ENCODE results near the gene SLFN14.
"Not testable (repeated sequence)": the region's sequence is repeated elsewhere in the genome, so short reads cannot be mapped to it uniquely, and the experiment has no call there.

SLFN14 gene

DNA sequence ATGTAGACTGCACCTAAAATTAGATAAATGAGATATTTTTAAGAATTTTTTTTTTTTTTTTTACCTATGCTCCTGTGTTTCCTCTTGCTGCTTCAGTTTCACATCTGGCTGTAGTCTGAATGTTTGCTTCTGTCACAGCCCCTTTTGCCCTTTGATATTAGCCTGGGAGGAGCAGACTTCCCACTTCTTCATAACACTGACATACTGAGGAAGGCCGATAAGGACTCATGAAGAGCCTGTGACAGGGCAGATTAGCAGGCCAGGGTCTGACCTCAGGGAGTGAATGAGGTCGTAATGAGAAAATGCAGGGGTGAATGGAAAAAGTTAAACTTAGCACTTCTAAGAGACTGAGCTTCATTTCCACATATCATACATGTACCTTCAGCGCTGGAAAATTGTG is at the start of gene SLFN14:
SLFN14 (minus strand) TSS at position 117 of the 400 bp plus-strand sequence. CDS start 2,757 bp downstream, outside the sequence.
- no peak for DNase-seq

DNA sequence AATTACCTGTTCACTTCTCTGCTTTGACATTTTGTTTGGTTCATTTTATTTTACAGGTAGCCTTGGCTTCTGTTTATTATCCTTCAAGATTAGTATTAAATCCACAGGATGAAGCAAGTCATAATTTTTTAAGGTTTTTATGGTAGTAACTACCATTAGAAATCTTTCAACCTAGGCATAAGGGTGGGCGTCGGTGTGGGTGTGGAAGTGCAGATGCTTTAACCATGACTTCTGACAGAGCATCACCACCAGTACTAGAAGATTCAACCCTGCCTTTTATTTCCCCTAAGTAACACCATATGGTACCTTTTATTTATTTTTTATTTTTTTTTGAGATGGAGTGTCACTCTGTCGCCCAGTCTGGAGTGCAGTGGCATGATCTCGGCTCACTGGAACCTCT is 49.2 kb upstream of the SLFN14 start:
- no peak for DNase-seq

DNA sequence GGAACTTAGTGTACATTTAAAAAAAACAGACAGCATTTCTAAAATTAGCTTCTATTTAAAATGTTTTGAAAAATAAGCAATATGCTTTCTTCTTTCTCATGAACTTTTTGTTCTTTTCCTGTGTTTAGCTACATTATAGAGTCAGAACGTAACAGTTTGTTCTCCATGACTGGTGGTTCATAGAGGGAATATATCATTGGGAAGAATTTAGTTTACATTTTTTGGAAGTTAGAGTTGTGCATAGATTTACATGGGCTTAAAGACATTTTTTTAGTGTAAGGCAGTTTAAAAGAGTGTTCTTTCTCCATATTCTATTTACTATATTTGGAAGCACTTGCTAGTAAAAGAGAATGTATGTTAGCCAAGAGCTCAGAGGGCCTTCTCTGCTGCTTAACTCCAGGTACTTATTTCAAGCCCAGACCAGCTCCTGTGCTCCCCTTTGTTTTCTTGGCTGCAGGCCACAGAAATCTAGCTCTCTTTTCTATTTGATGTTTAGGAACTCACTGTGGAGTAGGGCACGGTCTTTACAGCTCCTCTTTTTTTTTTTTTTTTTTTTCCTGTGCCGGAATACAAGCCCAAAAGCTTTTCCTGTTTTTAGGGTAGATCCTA is 46.7 kb upstream of the SLFN14 start:
- DNase-seq = no peak

DNA sequence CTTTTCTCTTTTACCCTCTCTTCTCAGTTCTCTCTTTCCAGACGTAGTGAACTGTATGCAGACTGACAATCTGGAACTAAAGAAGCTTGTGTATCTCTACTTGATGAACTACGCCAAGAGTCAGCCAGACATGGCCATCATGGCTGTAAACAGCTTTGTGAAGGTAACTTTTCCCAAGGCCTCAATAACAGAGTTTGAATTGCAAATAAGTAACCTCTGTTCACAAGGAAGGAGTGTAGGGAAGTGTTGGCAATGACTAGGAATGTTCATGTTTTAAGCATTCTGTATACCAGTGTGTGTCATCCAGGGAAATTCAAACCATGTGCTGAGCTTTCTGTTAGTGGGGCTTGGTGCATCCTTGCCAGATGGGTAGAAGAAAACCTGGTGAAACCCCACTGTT is 45.1 kb upstream of the SLFN14 start:
- DNase-seq = no peak

DNA sequence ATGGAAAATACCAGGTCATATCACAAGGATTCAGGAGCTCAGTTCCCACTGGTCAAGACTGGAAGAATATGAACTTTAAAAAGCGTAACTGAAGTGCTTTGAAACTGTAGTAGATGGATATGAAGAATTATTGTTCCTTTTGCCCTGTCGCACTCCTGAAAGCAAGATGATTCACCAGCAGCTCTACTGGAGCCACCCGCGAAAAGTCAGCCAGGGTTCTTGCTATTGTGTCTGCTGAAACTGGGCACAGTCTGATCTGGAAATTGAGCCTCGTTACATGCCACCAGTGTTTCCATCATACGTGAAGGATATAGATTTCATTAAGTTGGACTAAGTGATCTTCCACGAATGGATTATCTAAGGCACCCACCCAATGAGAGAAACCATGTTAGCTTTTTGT is 43.1 kb upstream of the SLFN14 start:
- DNase-seq = no peak

DNA sequence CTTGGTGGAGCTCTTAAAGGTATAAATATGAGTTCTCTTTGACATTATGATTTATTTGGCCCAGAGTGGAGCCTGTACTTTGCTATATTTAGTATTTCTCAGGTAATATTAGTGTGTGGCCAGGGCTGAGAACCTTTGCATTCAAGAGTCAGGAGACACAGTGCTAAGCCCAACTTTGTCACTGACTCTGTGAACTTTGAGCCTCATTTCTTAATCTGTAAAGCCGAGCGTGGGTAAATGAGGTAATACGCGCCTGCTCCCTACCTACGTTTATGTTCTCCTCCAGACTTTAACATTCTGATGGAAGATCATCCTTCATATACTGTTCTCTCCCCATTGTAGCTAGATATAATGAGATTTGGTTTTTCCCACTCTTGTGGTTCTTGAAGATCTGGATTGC is 37.0 kb upstream of the SLFN14 start:
- DNase-seq = no peak

DNA sequence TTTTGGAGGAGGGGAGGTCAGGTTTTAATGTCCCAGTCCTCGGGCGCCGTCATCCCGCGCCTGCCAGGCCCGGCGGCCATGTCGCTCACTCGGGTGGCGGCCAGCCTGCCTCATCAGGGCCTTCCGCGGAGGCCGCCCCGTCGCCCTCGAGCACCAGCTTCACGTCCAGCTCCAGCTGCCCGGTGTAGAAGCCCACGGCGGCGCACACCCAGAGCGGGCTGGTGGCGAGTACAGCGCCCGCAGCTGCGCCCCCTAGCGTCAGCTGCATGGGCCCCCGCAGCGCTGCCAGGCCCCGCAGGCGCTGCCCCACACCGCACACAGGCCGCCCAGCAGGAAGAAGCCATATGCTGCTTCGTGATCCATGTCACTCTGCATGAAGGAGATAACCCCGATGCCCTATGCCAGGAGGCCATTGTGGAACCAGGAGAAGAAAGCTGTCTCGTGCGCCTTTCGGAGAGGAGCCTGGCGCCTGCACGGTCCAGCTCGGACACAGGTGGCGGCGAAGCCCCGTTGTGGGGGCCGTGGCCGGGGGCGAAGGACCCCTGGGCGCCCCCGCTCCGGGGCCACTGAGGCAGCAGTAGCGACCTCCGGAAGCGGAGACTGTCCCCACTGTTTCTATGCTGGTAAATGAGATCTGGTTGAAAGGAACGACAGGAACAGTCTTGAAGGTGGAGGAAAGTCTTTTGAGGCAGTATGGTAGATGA is 36.1 kb upstream of the SLFN14 start:
- no peak for DNase-seq

DNA sequence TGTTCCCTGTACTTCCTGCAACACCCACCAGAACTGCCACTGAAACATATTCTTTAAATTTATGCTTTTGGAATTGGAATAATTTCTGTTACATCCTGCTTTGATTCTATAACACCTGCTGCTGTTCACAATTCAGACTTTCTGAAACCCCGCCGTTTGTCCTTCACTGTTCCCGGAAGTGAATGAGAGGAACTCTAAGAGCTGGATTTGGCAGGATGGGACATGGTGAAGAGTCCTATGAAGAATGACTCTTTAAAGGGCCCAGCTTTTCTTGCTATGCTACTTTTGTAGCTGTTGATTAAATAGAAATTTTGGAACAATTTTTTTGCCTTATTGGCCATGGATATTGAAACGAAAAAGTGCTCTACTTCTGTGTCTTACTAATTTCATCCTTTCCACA is 35.5 kb upstream of the SLFN14 start:
- DNase-seq = no peak

DNA sequence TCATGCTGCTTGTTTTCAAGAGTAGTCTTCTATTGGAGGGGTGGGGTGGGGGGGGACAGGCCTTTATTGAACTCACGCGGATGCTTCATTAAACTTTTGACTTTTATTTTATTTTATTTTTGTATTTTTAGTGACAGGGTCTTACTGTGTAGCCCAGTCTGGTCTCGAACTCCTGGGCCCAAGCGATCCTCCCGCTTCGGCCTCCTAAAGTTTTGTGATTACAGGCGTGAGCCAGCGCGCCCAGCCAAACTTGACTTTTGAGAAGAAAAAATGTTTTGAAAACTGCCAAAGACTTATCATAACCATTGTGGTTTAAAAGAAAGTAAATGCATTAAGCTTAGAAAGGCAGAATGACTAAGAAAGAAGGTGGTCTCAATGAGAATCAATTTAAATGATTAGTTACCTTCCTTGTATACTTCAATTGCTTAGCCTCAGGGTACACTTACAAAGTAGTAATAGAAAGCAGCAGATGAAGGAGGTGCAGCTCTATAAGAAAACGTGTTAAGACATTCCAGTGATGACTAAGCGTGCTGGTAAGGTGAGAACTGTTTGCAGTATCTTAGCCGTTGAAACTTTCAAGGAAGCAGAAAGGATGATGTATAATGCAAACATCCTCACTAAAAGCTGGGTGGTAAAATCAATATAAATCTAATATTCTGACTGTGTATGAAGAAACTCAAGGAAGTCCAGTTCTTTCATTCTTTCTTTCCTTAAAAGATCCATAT is 27.7 kb upstream of the SLFN14 start:
- DNase-seq = peak; percentile 14

DNA sequence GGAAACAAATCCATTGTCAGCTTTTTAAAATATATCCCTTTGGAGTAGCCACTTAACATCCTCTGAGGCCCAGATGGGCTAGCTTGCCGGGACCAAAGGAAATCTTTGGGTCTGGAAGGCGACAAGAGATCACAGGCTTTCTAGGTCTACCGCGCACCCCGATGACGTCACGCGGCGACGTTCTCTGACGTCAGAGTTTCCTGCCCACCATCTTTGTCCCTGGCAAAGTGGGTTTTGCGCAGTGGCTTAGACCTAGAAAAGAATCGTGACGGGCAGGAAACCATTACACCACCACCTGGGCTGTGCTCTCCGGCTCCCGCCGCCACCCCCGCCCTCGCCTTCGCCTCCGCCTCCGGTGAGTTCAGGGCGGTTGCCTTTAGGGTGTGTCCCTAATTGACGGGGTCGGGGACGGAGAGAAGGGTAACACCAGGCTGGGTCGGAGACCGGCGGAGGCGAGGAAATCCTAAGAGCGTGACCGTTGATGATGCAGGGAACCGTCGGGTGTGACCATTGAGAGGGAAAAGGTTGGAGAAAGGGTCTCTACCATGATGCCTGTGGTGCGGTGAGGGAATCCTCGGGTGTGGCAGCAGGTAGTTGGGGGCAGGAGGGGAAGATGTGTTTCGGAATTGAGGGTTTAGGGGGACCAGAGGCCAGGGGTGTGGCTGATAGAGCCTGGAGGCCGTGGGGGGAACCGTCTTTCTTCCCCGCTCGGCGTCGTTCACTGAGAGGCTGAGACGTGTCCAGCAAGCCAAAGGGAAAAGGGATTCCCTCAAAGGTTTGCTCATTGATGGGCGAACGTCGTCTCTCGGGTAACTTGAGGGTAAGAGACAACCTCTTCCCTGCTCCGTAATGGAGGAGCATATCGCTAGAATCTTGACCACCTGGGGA is 26.7 kb upstream of the SLFN14 start, which contains the start of gene AP2B1:
AP2B1 (plus strand) TSS at position 249 of the 888 bp plus-strand sequence. CDS start 6,709 bp downstream, outside the sequence.
- DNase-seq = peak; percentile 96

DNA sequence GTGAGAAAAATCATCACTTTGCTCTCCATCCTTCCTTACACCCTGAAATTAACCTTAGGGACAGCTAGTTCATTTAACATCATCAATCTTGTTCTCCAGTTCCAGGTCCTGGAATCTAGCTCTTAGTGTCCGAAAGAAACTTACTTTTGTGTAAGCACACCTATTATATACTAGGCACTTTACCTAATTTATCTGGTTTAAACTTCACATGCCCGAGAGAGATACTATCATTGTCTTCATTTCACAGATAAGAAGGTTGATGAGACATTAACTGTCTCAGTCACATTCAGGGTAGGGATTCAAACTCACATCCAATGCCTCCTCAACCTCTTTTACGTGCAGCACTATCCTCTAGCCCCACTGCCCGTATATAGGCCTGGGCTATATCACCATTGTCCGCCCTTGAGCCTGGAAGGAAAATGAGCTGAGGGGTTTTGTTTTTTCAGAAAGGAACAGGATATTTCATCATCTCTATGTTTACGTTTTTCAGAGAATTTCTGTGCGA is 26.0 kb upstream of the SLFN14 start:
- peak; percentile 6 for DNase-seq

DNA sequence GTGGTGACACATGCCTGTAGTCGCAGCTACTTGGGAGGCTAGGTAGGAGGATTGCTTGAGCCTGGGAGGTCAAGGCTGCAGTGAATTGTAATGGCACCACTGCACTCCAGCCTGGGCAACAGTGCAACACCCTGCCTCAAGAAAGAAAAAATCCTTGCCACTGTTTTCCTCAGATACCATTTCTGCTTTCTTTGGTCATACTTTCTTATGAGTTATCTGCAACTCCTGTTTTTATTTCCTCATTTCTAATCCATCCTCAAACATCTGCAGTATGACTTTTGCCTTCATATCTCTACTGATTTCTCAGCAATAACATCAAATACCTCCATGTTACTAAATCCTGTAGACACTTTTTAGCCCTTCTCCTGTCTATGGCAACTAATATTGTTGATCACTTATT is 23.4 kb upstream of the SLFN14 start:
- DNase-seq = no peak

DNA sequence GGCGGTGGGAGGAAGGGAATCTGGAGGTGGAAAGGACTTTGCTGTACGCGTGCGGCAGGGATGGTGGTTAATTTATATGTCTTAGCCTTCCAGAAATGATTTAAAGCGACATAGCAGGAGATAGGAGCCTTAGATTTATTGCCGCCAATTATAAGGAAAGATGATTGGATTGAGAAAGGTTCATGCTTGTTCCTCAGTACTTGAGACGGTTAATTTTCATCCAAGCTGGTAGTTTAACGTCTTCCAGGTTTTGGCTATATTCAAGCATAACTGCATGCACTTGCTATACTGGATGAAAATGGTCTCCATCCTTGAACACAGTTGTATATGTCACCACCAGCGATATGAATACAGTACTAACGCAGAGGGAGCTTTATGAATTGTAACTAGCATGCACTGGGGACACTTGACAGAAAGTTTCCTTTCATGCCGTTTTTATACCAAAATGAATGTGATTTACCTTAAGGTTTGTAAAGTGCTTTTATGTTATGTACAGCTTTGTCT is 18.4 kb upstream of the SLFN14 start:
- no peak for DNase-seq

DNA sequence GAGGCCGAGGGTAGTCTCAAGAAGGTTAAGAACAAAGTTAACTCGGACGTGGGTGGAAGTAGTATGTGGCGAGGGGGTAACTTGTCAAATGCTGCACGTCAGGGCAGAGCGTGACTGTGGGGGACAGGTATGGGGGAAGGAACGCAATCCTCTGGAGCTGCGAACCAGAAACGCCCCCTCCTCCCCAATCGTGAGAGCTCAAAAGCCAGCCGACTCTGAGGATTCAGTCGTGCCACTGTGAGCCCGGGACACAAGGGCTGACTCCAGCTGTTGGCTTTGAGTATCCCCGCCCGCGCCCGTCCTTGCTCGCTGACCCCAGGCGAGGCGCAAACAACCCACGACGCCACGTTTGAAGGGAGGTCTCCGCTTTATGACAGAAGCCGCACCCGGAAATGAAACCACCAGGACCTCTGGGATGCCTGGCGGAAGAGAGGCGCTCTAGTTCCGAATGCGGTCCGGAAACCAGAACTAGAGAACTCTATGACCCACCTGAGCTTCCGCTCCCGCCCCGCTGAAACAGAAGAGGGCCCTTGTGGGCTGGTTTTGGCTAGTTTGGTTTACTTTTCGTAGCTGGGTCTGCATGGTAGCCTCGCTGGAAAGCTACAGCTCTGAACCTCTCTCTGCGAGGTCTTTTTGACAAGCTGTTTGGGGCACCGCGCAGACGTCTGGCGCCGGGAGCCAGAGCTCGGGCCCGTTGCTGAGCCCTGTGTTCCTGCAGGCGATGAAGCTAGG is 17.7 kb upstream of the SLFN14 start, which contains the start of gene PEX12:
PEX12 (minus strand) TSS at position 375 of the 732 bp plus-strand sequence. CDS start 550 bp downstream, outside the sequence.
- DNase-seq = peak; percentile 90

DNA sequence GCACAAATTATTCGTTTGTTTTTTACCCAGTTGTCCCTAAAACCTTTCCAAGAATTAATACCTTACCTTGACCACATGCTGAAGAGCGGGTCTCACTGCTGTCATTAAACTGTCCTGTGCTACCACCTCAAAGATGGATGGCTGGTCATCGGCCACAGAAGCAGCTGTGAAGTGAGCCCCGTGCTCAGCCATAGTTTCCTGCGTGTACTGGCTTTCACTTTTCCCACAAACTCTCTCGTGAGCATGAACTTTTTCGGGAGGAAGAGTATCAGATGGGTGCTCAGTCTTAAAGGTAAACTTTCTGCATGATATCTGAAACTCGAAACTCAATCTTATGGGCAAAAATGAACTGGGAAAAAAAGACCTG is 17.2 kb upstream of the SLFN14 start:
- no peak for DNase-seq

DNA sequence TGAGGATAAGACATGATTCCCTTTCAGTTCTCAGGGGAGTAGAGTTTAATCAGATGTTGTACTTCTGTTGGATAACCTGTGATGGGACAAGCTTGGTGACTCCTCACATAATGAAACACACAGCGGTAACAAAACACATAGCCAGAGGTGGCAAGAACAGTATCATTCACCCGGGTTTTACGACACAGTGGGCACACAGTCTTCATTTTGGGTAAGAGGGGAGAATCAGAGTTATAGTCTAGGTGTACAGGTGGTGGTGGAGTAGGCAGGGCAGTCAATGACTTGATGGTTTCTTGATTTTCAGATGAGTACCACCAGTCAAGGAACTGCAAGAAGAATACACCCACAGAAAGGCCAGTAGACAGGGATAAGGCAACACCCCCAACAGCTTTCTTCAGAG is 15.1 kb upstream of the SLFN14 start:
- DNase-seq = no peak

DNA sequence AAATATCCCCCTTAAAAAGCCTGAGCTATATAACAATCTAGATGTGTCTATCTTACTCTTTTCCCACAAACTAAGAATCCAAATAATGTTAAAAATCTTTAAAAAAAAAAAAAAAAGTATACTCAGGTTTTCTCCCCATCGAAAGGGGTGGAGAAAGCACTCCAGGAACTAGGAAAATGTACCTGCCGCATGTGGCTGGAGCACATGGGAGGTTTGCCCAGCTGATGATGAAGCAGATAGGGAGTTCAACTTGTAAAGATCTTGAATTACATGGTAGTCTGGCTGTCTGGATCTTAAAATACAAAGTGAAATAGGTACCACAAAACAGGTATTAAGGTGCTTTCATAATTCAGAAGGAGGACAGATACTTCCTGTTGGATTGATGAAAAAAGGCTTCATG is 8.8 kb upstream of the SLFN14 start:
- DNase-seq = no peak

DNA sequence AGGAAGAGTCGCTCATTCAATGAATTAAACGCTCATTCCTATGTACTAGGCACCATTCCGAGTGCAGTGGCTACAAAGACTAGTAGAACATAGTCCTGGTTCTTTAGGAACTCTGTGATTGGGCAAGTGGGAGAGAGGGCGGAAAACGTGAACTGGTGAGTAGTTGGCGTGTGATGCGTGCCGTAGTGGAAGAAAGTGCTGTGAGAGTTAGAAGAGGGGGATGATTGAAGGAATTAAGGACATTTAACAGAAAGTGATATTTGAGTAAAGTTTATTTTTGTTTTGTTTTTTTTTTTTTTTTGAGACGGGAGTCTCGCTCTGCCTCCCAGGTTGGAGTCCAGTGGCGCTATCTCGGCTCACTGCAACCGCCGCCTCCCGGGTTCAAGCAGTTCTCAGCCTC is 7.9 kb upstream of the SLFN14 start:
- DNase-seq = peak; percentile 61

DNA sequence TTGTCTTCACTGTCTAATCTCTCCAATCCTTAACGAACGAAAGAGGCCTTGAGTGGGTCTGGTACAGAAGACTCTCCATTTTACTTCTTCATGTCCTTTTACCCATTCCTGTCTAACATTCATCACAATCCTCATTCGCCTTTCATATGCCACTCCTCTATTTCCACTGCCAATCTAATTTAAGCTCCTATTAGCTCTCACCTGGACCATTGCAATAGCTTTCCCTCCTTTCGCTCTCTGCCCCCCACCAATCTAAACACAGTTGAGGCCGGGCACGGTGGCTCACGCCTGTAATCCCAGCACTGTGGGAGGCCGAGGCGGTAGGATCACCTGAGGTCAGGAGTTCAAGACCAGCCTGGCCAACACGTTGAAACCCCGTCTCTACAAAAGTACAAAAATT is 6.3 kb upstream of the SLFN14 start:
- DNase-seq = no peak

DNA sequence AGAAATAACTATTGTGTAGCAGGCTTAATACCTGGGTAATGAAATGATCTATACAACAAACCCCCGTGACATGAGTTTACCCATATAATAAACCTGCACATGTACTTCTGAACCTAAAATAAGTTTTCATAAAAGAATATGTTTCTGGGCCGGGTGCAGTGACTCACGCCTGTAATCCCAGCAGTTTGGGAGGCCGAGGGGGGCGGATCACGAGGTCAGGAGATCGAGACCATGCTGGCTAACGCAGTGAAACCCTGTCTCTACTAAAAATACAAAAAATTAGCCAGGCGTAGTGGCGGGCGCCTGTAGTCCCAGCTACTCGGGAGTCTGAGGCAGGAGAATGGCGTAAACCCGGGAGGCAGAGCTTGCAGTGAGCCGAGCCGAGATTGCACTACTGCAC is 2.6 kb upstream of the SLFN14 start:
- DNase-seq = not testable (repeated sequence)

DNA sequence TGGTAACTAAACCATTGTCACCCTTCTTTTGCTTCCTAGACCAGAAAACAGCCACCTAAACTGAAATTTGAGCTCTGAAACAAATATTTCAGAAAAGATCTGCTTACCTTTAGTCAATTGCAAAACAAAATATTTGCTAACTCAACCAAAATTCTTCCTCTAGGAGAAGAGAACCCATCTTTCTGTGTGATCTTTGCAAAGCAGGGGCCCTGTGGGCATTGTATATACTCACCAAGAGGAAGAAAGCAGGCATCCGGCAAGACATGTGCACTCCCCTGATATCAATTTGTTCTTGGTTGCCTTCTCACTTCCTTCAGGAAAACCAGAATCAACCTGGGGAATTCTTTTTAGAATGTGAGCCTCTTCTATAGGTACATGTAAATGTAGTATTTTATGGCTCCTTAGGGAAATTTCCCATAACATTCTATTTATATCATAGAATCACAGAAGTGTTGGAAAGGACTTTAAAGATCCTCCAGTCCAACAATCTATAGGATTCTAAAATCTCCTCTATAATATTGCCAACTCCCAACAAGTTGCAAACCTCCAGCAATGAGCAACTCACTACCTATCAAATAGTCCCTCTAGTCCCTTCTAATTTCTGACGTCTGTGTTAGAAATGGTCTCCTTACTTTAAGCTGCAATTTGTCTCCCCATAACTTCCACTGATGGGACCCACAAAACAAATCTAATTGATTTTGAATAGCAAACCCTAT is 966 bp downstream of the SLFN14 start:
- no peak for DNase-seq
